CD4-positive, CD25-positive, alpha-beta regulatory T cell (primary cell): ENCODE measurements around the gene CHMP3. TPM values are rescaled to one million over a fixed set of nuclear protein-coding genes. Genes with fewer than 3 reads are reported as not detected.

Experiments used
- ATAC-seq, 2 donors: fragments of 150-1000 bp; cut with Tn5 transposase; one replicate each; pipeline ENCODE4 v1.10.0; 2021; ENCODE audit warnings: low read depth in 2 of 2, moderate number of reproducible peaks in 2 of 2, moderate library complexity in 1 of 2
- DNase-seq, 3 donors: peaks; one replicate each; pipeline versions ENCODE4 v3.0.0 to v3.0.0-alpha.2; 2012 to 2022; ENCODE audit warnings: mixed read lengths in 1 of 3
- H3K27ac ChIP-seq: one replicate; pipeline ENCODE4 v1.7.0; 2013; ENCODE audit warnings: mild to moderate bottlenecking, low read length; ENCODE audit not compliant: insufficient read depth, poor library complexity, severe bottlenecking
- H3K27me3 ChIP-seq: one replicate; pipeline ENCODE4 v1.7.0; 2013; ENCODE audit warnings: low read length; ENCODE audit not compliant: control insufficient read depth, insufficient read depth
- H3K36me3 ChIP-seq: one replicate; pipeline ENCODE4 v1.7.0; 2013; ENCODE audit warnings: mild to moderate bottlenecking, low read length, moderate library complexity; ENCODE audit not compliant: control insufficient read depth, insufficient read depth
- H3K4me1 ChIP-seq: 2 replicates; pipeline ENCODE4 v1.7.0; 2013; ENCODE audit warnings: mild to moderate bottlenecking, low read length; ENCODE audit not compliant: insufficient read depth, control insufficient read depth, poor library complexity, severe bottlenecking
- H3K4me3 ChIP-seq: one replicate; pipeline ENCODE4 v1.7.0; 2013; ENCODE audit warnings: low read depth, mild to moderate bottlenecking, low read length, moderate library complexity
- H3K9me3 ChIP-seq, 2 experiments: 1 replicate in 1 of 2; 2 replicates in 1 of 2; pipeline ENCODE4 v1.7.0; 2013; ENCODE audit warnings: low read length in 2 of 2, mild to moderate bottlenecking in 1 of 2, moderate library complexity in 1 of 2; ENCODE audit not compliant: control insufficient read depth in 2 of 2
- H3K27ac Mint-ChIP-seq, 3 donors: one replicate each; pipeline ENCODE4 v1.8.0; 2020 to 2022; ENCODE audit warnings: mild to moderate bottlenecking in 3 of 3, mixed read lengths in 3 of 3, moderate library complexity in 2 of 3
- H3K27me3 Mint-ChIP-seq: one replicate; pipeline ENCODE4 v1.8.0; 2022; ENCODE audit warnings: mild to moderate bottlenecking, mixed read lengths
- H3K36me3 Mint-ChIP-seq: one replicate; pipeline ENCODE4 v1.8.0; 2020; ENCODE audit warnings: mixed read lengths
- H3K4me1 Mint-ChIP-seq, 4 donors: one replicate each; pipeline ENCODE4 v1.8.0; 2020 to 2022; ENCODE audit warnings: mixed read lengths in 4 of 4, mild to moderate bottlenecking in 1 of 4
- H3K4me3 Mint-ChIP-seq, 4 donors: one replicate each; pipeline ENCODE4 v1.8.0; 2020 to 2022; ENCODE audit warnings: mild to moderate bottlenecking in 4 of 4, mixed read lengths in 4 of 4, moderate library complexity in 3 of 4
- H3K9me3 Mint-ChIP-seq, 7 donors: one replicate each; pipeline ENCODE4 v1.8.0; 2020 to 2022; ENCODE audit warnings: mixed read lengths in 7 of 7, mild to moderate bottlenecking in 3 of 7, moderate library complexity in 2 of 7
- polyA plus RNA-seq, 4 donors: library from polyadenylated mRNA; unstranded; fragments of 300-500 nt; fragmentation: Illumina TruSeq; gene quantifications; one replicate each; pipeline ENCODE4 v1.2.3, GENCODE V29; 2021
- total RNA-seq: library from RNA; stranded (reverse); gene quantifications from one replicate; pipeline ENCODE4 v1.2.3, GENCODE V29; 2022

Gene CHMP3
- total and polyA plus RNA-seq, 5 donors from 2014 or later, result 67.5 to 85.2 (median 79.8) TPM

DNA sequence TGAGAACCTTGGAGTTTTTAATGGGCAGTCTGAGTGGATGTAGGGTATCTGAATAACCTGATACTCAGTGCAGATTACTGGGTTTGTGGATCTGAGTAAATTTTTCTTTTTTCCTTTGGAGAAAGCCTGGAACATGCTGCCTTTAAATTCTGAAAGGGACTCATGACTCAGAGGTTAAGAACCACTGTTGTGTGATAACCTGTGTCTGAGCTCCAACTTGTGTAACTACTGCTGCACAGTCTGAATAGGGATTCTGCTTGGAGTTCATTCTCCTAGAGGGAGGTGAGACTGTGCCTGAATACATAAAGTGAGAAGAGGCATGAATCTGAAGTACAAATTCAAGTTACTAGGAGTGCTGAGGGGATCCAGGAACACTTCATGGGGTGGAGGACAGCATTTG is 85.9 kb downstream of the CHMP3 start:
- H3K9me3 Mint-ChIP-seq, result no peaks in the 10 kb centered on the region
- peaks cover 11 to 26% (median 18%) of the 10 kb centered on the region in 4 donors for H3K4me1 Mint-ChIP-seq
- no peaks in the 10 kb centered on the region for H3K9me3 ChIP-seq
- ATAC-seq (no peak), DNase-seq (no peak)
- H3K27ac Mint-ChIP-seq, result peak overlapping the region in 2 of 3 donors; percentile 21 to 77
- no peak overlapping the region for H3K4me3 ChIP-seq
- peaks cover 99% of the 10 kb centered on the region for H3K36me3 ChIP-seq
- no peaks in the 10 kb centered on the region for H3K4me1 ChIP-seq
- H3K4me3 Mint-ChIP-seq, result no peak overlapping the region
- no peaks in the 10 kb centered on the region for H3K27me3 Mint-ChIP-seq
- H3K27ac ChIP-seq, result no peak overlapping the region
- H3K27me3 ChIP-seq, result no peaks in the 10 kb centered on the region
- peaks cover 77% of the 10 kb centered on the region for H3K36me3 Mint-ChIP-seq

DNA sequence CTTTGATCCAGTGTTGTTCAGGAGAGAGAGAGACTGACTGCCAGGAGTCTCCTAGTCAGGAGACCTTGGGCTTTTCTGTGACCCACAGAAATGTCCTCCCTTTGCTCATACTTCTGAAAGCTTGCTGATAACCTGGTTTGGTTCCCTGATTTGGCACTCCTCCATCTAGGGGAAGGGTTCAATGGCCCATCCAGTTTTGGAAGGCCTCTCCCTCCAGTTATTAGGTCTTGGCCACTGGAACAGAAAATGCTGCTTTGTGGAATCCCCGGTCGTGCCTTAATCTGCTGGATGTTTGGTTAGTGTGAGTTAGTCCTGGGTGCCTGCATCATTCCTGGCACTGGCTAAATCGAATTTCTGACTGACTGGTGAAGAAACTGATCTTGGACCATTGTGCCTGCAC is 86.3 kb downstream of the CHMP3 start:
- Mint-ChIP-seq H3K27me3 (no peaks in the 10 kb centered on the region), H3K36me3 (peaks cover 76% of the 10 kb centered on the region), H3K27ac (peak overlapping the region in 2 of 3 donors; percentile 42 to 77), H3K9me3 (no peaks in the 10 kb centered on the region), H3K4me1 (peaks cover 13 to 28% (median 19%) of the 10 kb centered on the region in 4 donors), H3K4me3 (no peak overlapping the region)
- no peak overlapping the region for H3K4me3 ChIP-seq
- ATAC-seq (no peak), DNase-seq (no peak)
- no peaks in the 10 kb centered on the region for H3K27me3 ChIP-seq
- no peak overlapping the region for H3K27ac ChIP-seq
- H3K9me3 ChIP-seq, result no peaks in the 10 kb centered on the region
- no peaks in the 10 kb centered on the region for H3K4me1 ChIP-seq
- H3K36me3 ChIP-seq, result peaks cover 97% of the 10 kb centered on the region

DNA sequence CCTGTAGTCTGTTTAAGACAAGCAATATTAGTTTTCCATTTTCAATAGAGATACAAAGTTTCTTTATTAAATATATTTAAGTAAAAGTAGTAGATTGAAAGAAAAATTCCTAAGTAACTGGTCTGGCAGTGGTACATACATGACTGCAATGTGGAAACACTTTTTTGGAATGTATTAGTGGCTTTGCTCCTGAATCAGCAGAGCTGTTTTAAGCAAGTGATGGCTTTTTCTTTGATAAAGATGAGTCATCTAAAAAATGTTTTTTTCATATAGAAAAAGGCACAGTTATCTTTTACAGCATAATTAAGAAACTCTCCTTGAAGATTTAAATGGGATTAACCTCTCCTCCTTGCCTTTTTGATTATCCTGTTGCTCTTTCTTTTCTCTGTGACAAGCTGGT is 87.2 kb downstream of the CHMP3 start:
- H3K4me3 Mint-ChIP-seq, result no peak overlapping the region
- peak overlapping the region; percentile 44 to 62 (median 61) for H3K27ac Mint-ChIP-seq
- ATAC-seq (no peak), DNase-seq (no peak)
- H3K9me3 Mint-ChIP-seq, result no peaks in the 10 kb centered on the region
- H3K9me3 ChIP-seq, result no peaks in the 10 kb centered on the region
- no peaks in the 10 kb centered on the region for H3K27me3 Mint-ChIP-seq
- no peaks in the 10 kb centered on the region for H3K4me1 ChIP-seq
- peaks cover 18 to 34% (median 24%) of the 10 kb centered on the region in 4 donors for H3K4me1 Mint-ChIP-seq
- H3K27me3 ChIP-seq, result no peaks in the 10 kb centered on the region
- H3K36me3 Mint-ChIP-seq, result peaks cover 79% of the 10 kb centered on the region
- H3K27ac ChIP-seq, result no peak overlapping the region
- H3K36me3 ChIP-seq, result peaks cover 95% of the 10 kb centered on the region
- no peak overlapping the region for H3K4me3 ChIP-seq

DNA sequence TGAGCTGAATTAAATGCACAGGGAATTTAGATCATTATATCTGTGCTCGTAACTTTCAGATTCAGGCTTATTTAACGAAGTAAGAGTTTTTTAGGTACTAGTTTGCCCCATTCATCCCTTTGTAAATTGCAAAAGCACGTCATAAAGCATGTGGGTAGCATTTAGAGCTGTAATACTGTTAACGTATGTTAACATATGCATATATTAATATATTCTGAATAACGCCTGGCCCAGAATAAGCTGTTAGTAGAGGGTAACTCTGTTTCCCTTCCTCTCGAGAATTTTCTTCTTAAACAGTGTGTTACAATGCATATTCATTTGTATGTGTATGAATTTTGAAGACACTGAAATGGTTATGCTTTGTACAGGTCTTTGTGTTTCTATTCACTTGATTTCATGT is 91.6 kb downstream of the CHMP3 start:
- H3K27ac Mint-ChIP-seq, result peak overlapping the region in 1 of 3 donors; percentile 23
- Histone ChIP-seq H3K9me3 (no peaks in the 10 kb centered on the region), H3K27ac (no peak overlapping the region), H3K4me3 (no peak overlapping the region), H3K4me1 (peaks cover 22% of the 10 kb centered on the region), H3K27me3 (no peaks in the 10 kb centered on the region), H3K36me3 (peaks cover 83% of the 10 kb centered on the region)
- no peak for DNase-seq
- ATAC-seq, result no peak
- peaks cover 63% of the 10 kb centered on the region for H3K36me3 Mint-ChIP-seq
- no peaks in the 10 kb centered on the region for H3K9me3 Mint-ChIP-seq
- H3K4me1 Mint-ChIP-seq, result peaks cover 38 to 72% (median 50%) of the 10 kb centered on the region in 4 donors
- H3K27me3 Mint-ChIP-seq, result no peaks in the 10 kb centered on the region
- H3K4me3 Mint-ChIP-seq, result peak overlapping the region in 1 of 4 donors; percentile 47

DNA sequence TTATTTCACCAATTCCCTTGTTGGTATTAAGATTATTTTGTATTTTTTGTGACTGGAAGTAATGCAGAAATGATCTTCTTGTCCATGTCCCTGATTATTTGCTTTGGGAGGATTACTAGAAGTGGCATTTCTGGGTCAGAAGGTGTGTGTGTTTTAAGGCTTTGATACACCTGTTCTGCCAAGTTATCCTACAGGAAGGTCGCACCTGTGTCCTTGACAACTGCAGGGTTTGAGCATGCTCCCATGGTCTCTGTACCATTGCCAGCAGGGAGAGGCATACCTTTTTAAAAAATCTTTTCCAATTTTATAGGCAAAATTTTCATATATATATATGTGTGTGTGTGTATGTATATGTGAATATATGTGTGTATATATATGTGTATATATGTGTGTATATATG is 92.4 kb downstream of the CHMP3 start:
- Histone ChIP-seq H3K27me3 (no peaks in the 10 kb centered on the region), H3K9me3 (no peaks in the 10 kb centered on the region), H3K36me3 (peaks cover 82% of the 10 kb centered on the region), H3K4me3 (no peak overlapping the region), H3K4me1 (peaks cover 22% of the 10 kb centered on the region), H3K27ac (no peak overlapping the region)
- no peak for ATAC-seq
- Mint-ChIP-seq H3K9me3 (no peaks in the 10 kb centered on the region), H3K36me3 (peaks cover 66% of the 10 kb centered on the region), H3K4me1 (peaks cover 33 to 73% (median 53%) of the 10 kb centered on the region in 4 donors), H3K27me3 (no peaks in the 10 kb centered on the region), H3K27ac (peak overlapping the region in 1 of 3 donors; percentile 40), H3K4me3 (no peak overlapping the region)
- no peak for DNase-seq

DNA sequence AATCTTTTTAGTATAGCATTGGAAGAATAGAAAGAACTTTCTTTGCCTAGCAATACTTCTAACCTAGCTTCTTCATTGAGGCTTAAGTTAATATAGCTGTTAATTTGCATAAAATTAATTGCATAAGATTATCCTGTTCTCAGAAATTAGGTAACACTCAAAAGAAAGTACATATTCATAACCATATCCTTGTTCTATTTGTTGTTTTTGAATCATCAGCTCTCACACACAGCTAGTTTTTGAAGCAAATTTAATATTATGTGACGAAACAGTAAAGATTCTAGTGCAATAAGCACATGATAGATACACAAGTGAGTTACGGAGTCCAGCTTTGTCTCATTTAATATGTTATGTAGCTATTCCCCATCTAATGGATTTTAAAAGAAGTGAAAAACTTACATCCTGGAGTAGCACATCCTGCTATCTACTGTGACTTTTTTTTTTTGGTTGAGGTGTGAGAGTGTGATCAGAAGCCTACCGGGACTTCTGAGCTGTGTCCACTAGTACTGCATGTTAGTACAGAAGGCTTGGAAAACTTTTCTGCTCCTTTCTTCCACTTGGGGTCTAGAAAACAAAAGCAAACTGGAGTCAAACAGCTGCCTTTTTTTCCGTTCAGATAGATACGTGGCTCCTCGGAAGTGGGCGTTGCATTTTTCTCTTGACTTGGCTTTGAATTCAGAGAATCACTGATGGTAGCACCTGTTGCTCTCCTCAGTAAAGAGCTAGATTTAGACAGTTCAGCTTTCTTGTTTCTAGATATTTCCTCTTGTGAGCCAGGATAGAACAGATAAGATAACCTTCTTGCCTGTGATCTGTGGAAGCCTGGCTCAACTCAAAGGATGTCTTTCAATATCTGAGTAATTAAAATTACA is 94.8 kb downstream of the CHMP3 start:
- H3K36me3 ChIP-seq, result peaks cover 83% of the 10 kb centered on the region
- H3K4me3 ChIP-seq, result peak overlapping the region; percentile 71
- Mint-ChIP-seq H3K27ac (peak overlapping the region; percentile 71 to 83 (median 71)), H3K9me3 (no peaks in the 10 kb centered on the region), H3K4me1 (peaks cover 42 to 82% (median 60%) of the 10 kb centered on the region in 4 donors), H3K4me3 (peak overlapping the region; percentile 40 to 80 (median 68)), H3K36me3 (peaks cover 67% of the 10 kb centered on the region), H3K27me3 (no peaks in the 10 kb centered on the region)
- H3K27ac ChIP-seq, result peak overlapping the region; percentile 72
- ATAC-seq (peak; percentile 85 to 87), DNase-seq (peak in 2 of 3 donors; percentile 41 to 90)
- no peaks in the 10 kb centered on the region for H3K9me3 ChIP-seq
- peaks cover 22% of the 10 kb centered on the region for H3K4me1 ChIP-seq
- no peaks in the 10 kb centered on the region for H3K27me3 ChIP-seq

DNA sequence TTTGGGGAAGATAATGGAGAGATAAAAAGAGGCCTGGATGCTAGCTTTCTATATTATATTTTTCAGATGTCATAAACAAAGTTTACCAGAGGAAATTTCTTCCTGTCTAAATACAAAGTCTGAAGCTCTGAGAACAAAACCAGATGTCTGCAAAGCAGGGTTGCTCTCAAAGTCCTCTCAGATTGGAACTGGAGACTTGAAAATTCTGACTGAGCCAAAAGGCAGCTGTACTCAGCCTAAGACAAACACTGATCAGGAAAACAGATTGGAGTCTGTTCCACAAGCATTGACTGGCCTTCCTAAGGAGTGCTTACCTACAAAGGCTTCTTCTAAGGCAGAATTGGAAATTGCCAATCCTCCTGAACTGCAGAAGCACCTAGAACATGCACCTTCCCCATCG is 96.9 kb downstream of the CHMP3 start:
- Histone ChIP-seq H3K27me3 (no peaks in the 10 kb centered on the region), H3K9me3 (no peaks in the 10 kb centered on the region), H3K4me3 (no peak overlapping the region), H3K4me1 (peaks cover 22% of the 10 kb centered on the region), H3K36me3 (peaks cover 85% of the 10 kb centered on the region), H3K27ac (peak overlapping the region; percentile 47)
- ATAC-seq (no peak), DNase-seq (no peak)
- Mint-ChIP-seq H3K4me3 (no peak overlapping the region), H3K36me3 (peaks cover 59% of the 10 kb centered on the region), H3K27ac (peak overlapping the region; percentile 59 to 83 (median 63)), H3K4me1 (peaks cover 32 to 76% (median 56%) of the 10 kb centered on the region in 4 donors), H3K27me3 (no peaks in the 10 kb centered on the region), H3K9me3 (no peaks in the 10 kb centered on the region)
